Adrenal gland (tissue), 5 donors: ENCODE data around the gene PPIL3.

Source experiments
- POLR2A ChIP-seq, 2 donors: fragments of 450-650 bp; IDR thresholded peaks; one replicate each; pipeline ENCODE4 v1.6.1; 2017; ENCODE audit warnings: antibody characterized with exemption in 2 of 2, mild to moderate bottlenecking in 2 of 2, moderate library complexity in 1 of 2
- TF ChIP-seq, protein P1 (sequence below), 6 experiments: fragments of 450-650 bp in 4 of 6; fragments of 200-600 bp in 2 of 6; sonication (generic) in 1 of 6; IDR thresholded peaks; 1 replicate in 5 of 6; 2 replicates in 1 of 6; pipeline versions ENCODE4 v1.5.1 to v1.8.0; 2016 to 2021; ENCODE audit warnings: antibody characterized with exemption in 6 of 6, mild to moderate bottlenecking in 2 of 6, moderate library complexity in 1 of 6
- donor health status: DM: no; HTN: no; CAD: no.

DNA sequence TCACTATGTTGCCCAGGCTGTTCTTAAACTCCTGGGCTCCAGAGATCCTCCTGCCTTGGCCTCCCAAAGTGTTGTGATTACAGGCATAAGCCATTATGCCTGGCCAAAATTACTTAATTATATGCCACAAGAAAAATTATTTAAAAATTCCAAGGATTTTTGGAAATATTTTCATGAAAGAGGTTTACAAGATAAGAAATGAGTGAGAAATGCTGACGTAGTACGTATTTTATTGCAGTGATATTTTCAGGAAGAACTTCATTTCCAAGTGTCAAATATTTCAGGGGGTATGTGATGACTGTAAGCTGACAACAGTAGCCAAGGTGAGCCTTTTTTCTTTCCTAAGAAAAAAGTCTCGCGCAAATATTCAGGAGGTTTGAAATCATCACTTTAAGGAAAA lies 21.1 kb upstream of the PPIL3 start:
- TF ChIP-seq, protein P1, sequence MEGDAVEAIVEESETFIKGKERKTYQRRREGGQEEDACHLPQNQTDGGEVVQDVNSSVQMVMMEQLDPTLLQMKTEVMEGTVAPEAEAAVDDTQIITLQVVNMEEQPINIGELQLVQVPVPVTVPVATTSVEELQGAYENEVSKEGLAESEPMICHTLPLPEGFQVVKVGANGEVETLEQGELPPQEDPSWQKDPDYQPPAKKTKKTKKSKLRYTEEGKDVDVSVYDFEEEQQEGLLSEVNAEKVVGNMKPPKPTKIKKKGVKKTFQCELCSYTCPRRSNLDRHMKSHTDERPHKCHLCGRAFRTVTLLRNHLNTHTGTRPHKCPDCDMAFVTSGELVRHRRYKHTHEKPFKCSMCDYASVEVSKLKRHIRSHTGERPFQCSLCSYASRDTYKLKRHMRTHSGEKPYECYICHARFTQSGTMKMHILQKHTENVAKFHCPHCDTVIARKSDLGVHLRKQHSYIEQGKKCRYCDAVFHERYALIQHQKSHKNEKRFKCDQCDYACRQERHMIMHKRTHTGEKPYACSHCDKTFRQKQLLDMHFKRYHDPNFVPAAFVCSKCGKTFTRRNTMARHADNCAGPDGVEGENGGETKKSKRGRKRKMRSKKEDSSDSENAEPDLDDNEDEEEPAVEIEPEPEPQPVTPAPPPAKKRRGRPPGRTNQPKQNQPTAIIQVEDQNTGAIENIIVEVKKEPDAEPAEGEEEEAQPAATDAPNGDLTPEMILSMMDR (IDR thresholded peaks at IDR 0.05), result no peak
- no peak for TF ChIP-seq POLR2A (IDR thresholded peaks at IDR 0.05)
